GM12864 (cell line): ENCODE measurements around the gene LHPP.

Source experiments
- DNase-seq: peaks from one replicate; pipeline ENCODE4 v3.0.0-alpha.2; 2011; ENCODE audit warnings: low read depth
- H3K4me3 ChIP-seq: 2 replicates; pipeline ENCODE4 v1.5.1; 2011; ENCODE audit warnings: mild to moderate bottlenecking, low read depth, low read length, control low read depth
- CTCF ChIP-seq: IDR thresholded peaks from 2 replicates; pipeline ENCODE4 v1.5.1; 2011; ENCODE audit warnings: low read depth, mild to moderate bottlenecking, moderate library complexity, low read length, control low read depth, inconsistent platforms; ENCODE audit errors: missing control alignments

LHPP gene

GRCh38 chr10:124465777-124466488, 4.3 kb downstream of the LHPP start:
- no peak for DNase-seq
- H3K4me3 ChIP-seq: no peak overlapping the region
- TF ChIP-seq CTCF: no peak

GRCh38 chr10:124467165-124467564, 5.5 kb downstream of the LHPP start:
- TF ChIP-seq CTCF: no peak
- no peak for DNase-seq
- no peak overlapping the region for H3K4me3 ChIP-seq

GRCh38 chr10:124468624-124469023, 7.0 kb downstream of the LHPP start:
- H3K4me3 ChIP-seq: no peak overlapping the region
- no peak for TF ChIP-seq CTCF
- no peak for DNase-seq

GRCh38 chr10:124469956-124470484, 8.4 kb downstream of the LHPP start:
- TF ChIP-seq CTCF: no peak
- no peak overlapping the region for H3K4me3 ChIP-seq
- DNase-seq: no peak

- no peak overlapping the region for H3K4me3 ChIP-seq
- TF ChIP-seq CTCF: no peak
- no peak for DNase-seq
Observed at GRCh38 chr10:124470544-124471434, 9.2 kb downstream of the LHPP start.

- no peak for TF ChIP-seq CTCF
- no peak for DNase-seq
- no peak overlapping the region for H3K4me3 ChIP-seq
Observed at GRCh38 chr10:124472071-124472470, 10.4 kb downstream of the LHPP start.

GRCh38 chr10:124473070-124473469, 11.4 kb downstream of the LHPP start:
- no peak overlapping the region for H3K4me3 ChIP-seq
- no peak for TF ChIP-seq CTCF
- no peak for DNase-seq
